ENCODE data around the gene HIRA. TPM values are rescaled to one million over a fixed set of nuclear protein-coding genes. Genes with fewer than 3 reads are reported as not detected.

HIRA gene
- total and polyA plus RNA-seq, 2 of the 8 experiments (the other 6 are each of a cell fraction or from before 2014, with no cell fraction given): 34.9 to 67.2 TPM

DNA sequence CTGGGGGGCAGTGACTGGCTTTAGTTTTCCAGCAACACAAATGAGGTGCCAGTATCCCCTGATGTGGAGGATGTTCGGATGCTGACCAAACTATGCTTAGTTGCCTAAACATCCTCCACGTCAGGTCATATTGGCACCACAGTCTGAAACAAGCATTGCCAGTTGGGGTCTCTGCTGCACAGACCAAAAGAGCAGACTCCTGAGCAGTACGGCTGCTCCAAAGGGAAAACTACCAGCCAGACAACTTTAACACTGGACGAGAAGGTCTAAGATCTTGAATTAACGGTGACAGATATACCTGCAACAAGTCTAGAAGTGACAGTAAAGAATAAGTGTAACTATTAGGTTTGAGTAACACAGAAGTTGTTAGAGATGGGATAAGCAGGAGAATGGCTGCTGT is 99.6 kb downstream of the HIRA start:
- Histone ChIP-seq H3K79me1 (ENCODE audit: low read depth, low read length) (no peaks in the 10 kb centered on the region), H3K23ac (ENCODE audit: insufficient read length) (no peak overlapping the region), H3K14ac (ENCODE audit: insufficient read length) (no peak overlapping the region), H2BK120ac (replicated peaks; ENCODE audit: low read depth, low read length) (no peak overlapping the region), H3K9me3 (ENCODE audit: insufficient read depth in 2 of 2, low read depth in 1 of 2, low read length in 1 of 2) (no peaks in the 10 kb centered on the region; a peak in 1 of 4 replicates), H4K8ac (ENCODE audit: extremely low read depth, insufficient read depth, low read length) (no peak overlapping the region), H3K27me3 (replicated peaks in 1 of 4; ENCODE audit: control insufficient read depth in 3 of 4, extremely low read depth in 1 of 4, insufficient read depth in 3 of 4, low read length in 3 of 4) (no peaks in the 10 kb centered on the region), H3K36me3 (ENCODE audit: control insufficient read depth in 2 of 4, insufficient read depth in 4 of 4, low read length in 3 of 4) (peaks cover 4 to 30% (median 21%) of the 10 kb centered on the region in 4 experiments; a peak in 6 of 8 replicates), H4K5ac (ENCODE audit: insufficient read length, low read depth, low read length) (no peak overlapping the region), H2BK12ac (ENCODE audit: low read depth, low read length) (no peak overlapping the region), H3K27ac (ENCODE audit: low read depth, low read length) (no peak overlapping the region), H3K9ac (replicated peaks in 1 of 4; ENCODE audit: extremely low read depth in 1 of 4, low read depth in 3 of 4, low read length in 3 of 4) (no peak overlapping the region), H2AK5ac (ENCODE audit: low read depth, low read length) (no peak overlapping the region), H2BK15ac (ENCODE audit: low read length) (no peak overlapping the region), H3K4me1 (replicated peaks in 1 of 4; ENCODE audit: control insufficient read depth in 3 of 4, insufficient read depth in 4 of 4, low read length in 3 of 4) (no peaks in the 10 kb centered on the region), H2BK5ac (ENCODE audit: low read depth, low read length) (no peak overlapping the region), H4K91ac (replicated peaks; ENCODE audit: insufficient read length, low read length) (no peak overlapping the region), H3K4ac (replicated peaks; ENCODE audit: insufficient read length, low read depth, low read length) (no peak overlapping the region), H3K4me3 (ENCODE audit: extremely low read depth in 1 of 4, insufficient read depth in 2 of 4, low read depth in 3 of 4, low read length in 4 of 4) (no peak overlapping the region), H3K79me2 (ENCODE audit: control insufficient read depth in 1 of 2, insufficient read depth in 2 of 2, low read length in 2 of 2) (no peaks in the 10 kb centered on the region), H3K23me2 (ENCODE audit: low read depth, low read length) (no peaks in the 10 kb centered on the region), H2AFZ (ENCODE audit: low read length) (no peak overlapping the region), H3K56ac (replicated peaks; ENCODE audit: insufficient read length, low read depth, low read length) (no peak overlapping the region), H3K4me2 (ENCODE audit: insufficient read depth in 1 of 2, low read depth in 2 of 2, low read length in 2 of 2) (no peak overlapping the region), H4K20me1 (replicated peaks in 1 of 2; ENCODE audit: control insufficient read depth in 1 of 2, insufficient read depth in 2 of 2, low read length in 2 of 2) (peaks cover 2 to 3% of the 10 kb centered on the region in 2 experiments), H3K18ac (ENCODE audit: extremely low read depth, low read length) (no peak overlapping the region), H2BK20ac (ENCODE audit: low read length) (no peak overlapping the region)
- no peak for DNase-seq (ENCODE audit: low read depth in 1 of 2, low spot score in 2 of 2)
- POLR2A ChIA-PET (ENCODE audit: partially characterized antibody): no interaction called here
- WGBS, 2 experiments (ENCODE audit: extremely low coverage in 1 of 2, insufficient coverage in 1 of 2, insufficient read length in 1 of 2, insufficient replicate concordance in 2 of 2, low coverage in 1 of 2, low lambda C conversion rate in 2 of 2, missing lambda C conversion rate in 1 of 2): 93% methylated on average over 5 of the region's 5 CpGs; no CpG with 5 or more reads in 1 of the 2 experiments
- CTCF ChIA-PET (ENCODE audit: partially characterized antibody): no interaction called here
- no peak for FAIRE-seq
- TF ChIP-seq JUND (IDR thresholded peaks at IDR 0.05; ENCODE audit: low read length) (no peak), FOSL1 (IDR thresholded peaks at IDR 0.05; ENCODE audit: insufficient read depth, low read depth, low read length) (no peak), RFX5 (IDR thresholded peaks at IDR 0.05; ENCODE audit: borderline replicate concordance, low read depth, low read length) (no peak), NANOG (IDR thresholded peaks at IDR 0.05; ENCODE audit: insufficient read depth, low read depth, low read length, poor library complexity, severe bottlenecking) (no peak), JUN (IDR thresholded peaks at IDR 0.05; ENCODE audit: low read depth, low read length) (no peak), BACH1 (IDR thresholded peaks at IDR 0.05; ENCODE audit: low read length) (no peak), EGR1 (IDR thresholded peaks at IDR 0.05; ENCODE audit: borderline replicate concordance, low read depth, low read length) (no peak), SP4 (IDR thresholded peaks at IDR 0.05; ENCODE audit: low read length) (no peak), TCF12 (IDR thresholded peaks at IDR 0.05; ENCODE audit: low read depth, low read length) (no peak)
- TF ChIP-seq, protein P1, sequence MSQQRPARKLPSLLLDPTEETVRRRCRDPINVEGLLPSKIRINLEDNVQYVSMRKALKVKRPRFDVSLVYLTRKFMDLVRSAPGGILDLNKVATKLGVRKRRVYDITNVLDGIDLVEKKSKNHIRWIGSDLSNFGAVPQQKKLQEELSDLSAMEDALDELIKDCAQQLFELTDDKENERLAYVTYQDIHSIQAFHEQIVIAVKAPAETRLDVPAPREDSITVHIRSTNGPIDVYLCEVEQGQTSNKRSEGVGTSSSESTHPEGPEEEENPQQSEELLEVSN (IDR thresholded peaks at IDR 0.05): no peak
- TF ChIP-seq, protein P2, sequence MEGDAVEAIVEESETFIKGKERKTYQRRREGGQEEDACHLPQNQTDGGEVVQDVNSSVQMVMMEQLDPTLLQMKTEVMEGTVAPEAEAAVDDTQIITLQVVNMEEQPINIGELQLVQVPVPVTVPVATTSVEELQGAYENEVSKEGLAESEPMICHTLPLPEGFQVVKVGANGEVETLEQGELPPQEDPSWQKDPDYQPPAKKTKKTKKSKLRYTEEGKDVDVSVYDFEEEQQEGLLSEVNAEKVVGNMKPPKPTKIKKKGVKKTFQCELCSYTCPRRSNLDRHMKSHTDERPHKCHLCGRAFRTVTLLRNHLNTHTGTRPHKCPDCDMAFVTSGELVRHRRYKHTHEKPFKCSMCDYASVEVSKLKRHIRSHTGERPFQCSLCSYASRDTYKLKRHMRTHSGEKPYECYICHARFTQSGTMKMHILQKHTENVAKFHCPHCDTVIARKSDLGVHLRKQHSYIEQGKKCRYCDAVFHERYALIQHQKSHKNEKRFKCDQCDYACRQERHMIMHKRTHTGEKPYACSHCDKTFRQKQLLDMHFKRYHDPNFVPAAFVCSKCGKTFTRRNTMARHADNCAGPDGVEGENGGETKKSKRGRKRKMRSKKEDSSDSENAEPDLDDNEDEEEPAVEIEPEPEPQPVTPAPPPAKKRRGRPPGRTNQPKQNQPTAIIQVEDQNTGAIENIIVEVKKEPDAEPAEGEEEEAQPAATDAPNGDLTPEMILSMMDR (IDR thresholded peaks at IDR 0.05; ENCODE audit: control extremely low read depth in 1 of 3, insufficient read depth in 1 of 3, low read depth in 1 of 3, low read length in 3 of 3): no peak
